Measurements from ENCODE around the gene CXCR1. TPM values are rescaled to one million over a fixed set of nuclear protein-coding genes. Genes with fewer than 3 reads are reported as not detected.
"Not testable (repeated sequence)": the region's sequence is repeated elsewhere in the genome, so short reads cannot be mapped to it uniquely, and the experiment has no call there.

CXCR1 gene
- total and polyA plus RNA-seq, 8 donors: 0.03 to 0.87 (median 0.53) TPM; not detected in 2

GRCh38 chr2:218184331-218184730 lies 17.6 kb upstream of the CXCR1 start:
- intact Hi-C loops (cut with DNase I; ENCODE audit: low total_unique reads): loop anchor here (10.0 kb wide), 1 partner anchor 80 kb away; the partner anchor contains the start of gene GPBAR1
- no peak for TF ChIP-seq POLR2AphosphoS5 (IDR thresholded peaks at IDR 0.05)

GRCh38 chr2:218180467-218181114 lies 13.8 kb upstream of the CXCR1 start:
- no peak overlapping the region for H3K4me3 ChIP-seq
- WGBS, 5 donors: 61 to 75% (median 70%) methylated on average over 9 of the region's 9 CpGs
- H3K4me1 ChIP-seq: no peaks in the 10 kb centered on the region
- TF ChIP-seq POLR2A (IDR thresholded peaks at IDR 0.05) (no peak), CTCF (IDR thresholded peaks at IDR 0.05) (no peak), EP300 (IDR thresholded peaks at IDR 0.05) (no peak), POLR2AphosphoS5 (IDR thresholded peaks at IDR 0.05) (no peak)
- intact Hi-C loops (cut with DNase I; ENCODE audit: low total_unique reads): loop anchor here (10.0 kb wide), 1 partner anchor 84 kb away; the partner anchor contains the start of gene GPBAR1
- no peaks in the 10 kb centered on the region for H3K27me3 ChIP-seq
- no peaks in the 10 kb centered on the region for H3K9me3 ChIP-seq
- H3K36me3 ChIP-seq: no peaks in the 10 kb centered on the region
- peak in 1 of 2 donors; percentile 35 for DNase-seq
- H3K27ac ChIP-seq: no peak overlapping the region

More at GRCh38 chr2:218184331-218184730, 17.6 kb upstream of the CXCR1 start:
- Histone ChIP-seq H3K36me3 (no peaks in the 10 kb centered on the region), H3K27me3 (no peaks in the 10 kb centered on the region), H3K27ac (no peak overlapping the region), H3K4me1 (peaks cover 9 to 30% (median 21%) of the 10 kb centered on the region in 4 donors), H3K9me3 (no peaks in the 10 kb centered on the region), H3K4me3 (no peak overlapping the region)
- no peak for DNase-seq
- 86 to 95% (median 89%) methylated on average over 1 of the region's 1 CpG for WGBS, 5 donors

GRCh38 chr2:218179782-218180181 lies 13.0 kb upstream of the CXCR1 start:
- WGBS, 5 donors: 90 to 95% (median 93%) methylated on average over 4 of the region's 4 CpGs
- no peak for DNase-seq
- TF ChIP-seq EP300 (IDR thresholded peaks at IDR 0.05): no peak
- no peak for TF ChIP-seq POLR2AphosphoS5 (IDR thresholded peaks at IDR 0.05)
- TF ChIP-seq CTCF (IDR thresholded peaks at IDR 0.05): no peak
- no peaks in the 10 kb centered on the region for H3K27me3 ChIP-seq
- no peaks in the 10 kb centered on the region for H3K9me3 ChIP-seq
- no peak overlapping the region for H3K4me3 ChIP-seq
- H3K27ac ChIP-seq: no peak overlapping the region
- no peaks in the 10 kb centered on the region for H3K4me1 ChIP-seq
- H3K36me3 ChIP-seq: no peaks in the 10 kb centered on the region
- intact Hi-C loops (cut with DNase I; ENCODE audit: low total_unique reads): loop anchor here (10.0 kb wide), 1 partner anchor 85 kb away; the partner anchor contains the start of gene GPBAR1

- TF ChIP-seq EP300 (IDR thresholded peaks at IDR 0.05) (no peak), POLR2A (IDR thresholded peaks at IDR 0.05) (no peak), POLR2AphosphoS5 (IDR thresholded peaks at IDR 0.05) (no peak), CTCF (IDR thresholded peaks at IDR 0.05) (no peak)
- no peaks in the 10 kb centered on the region for H3K9me3 ChIP-seq
- H3K4me1 ChIP-seq: peaks cover 0 to 14% (median 0%) of the 10 kb centered on the region in 4 donors
- no peak for DNase-seq
- intact Hi-C loops (cut with DNase I; ENCODE audit: low total_unique reads): no loop called here
- no peak overlapping the region for H3K27ac ChIP-seq
- H3K36me3 ChIP-seq: no peaks in the 10 kb centered on the region
- no peak overlapping the region for H3K4me3 ChIP-seq
- peaks cover 0 to 10% (median 0%) of the 10 kb centered on the region in 3 donors for H3K27me3 ChIP-seq
- WGBS, 5 donors: 75 to 82% (median 79%) methylated on average over 2 of the region's 2 CpGs
These were observed 6.1 kb upstream of the CXCR1 start for GRCh38 chr2:218172845-218173244.

- H3K27ac ChIP-seq; H3K9me3 ChIP-seq; DNase-seq; H3K27me3 ChIP-seq; H3K4me3 ChIP-seq; intact Hi-C loops (cut with DNase I; ENCODE audit: low total_unique reads); H3K36me3 ChIP-seq: not testable (repeated sequence)
- 82 to 95% (median 86%) methylated on average over 3 of the region's 3 CpGs for WGBS, 5 donors
- H3K4me1 ChIP-seq: peaks cover 0 to 14% (median 0%) of the 10 kb centered on the region in 4 donors
These were observed 5.0 kb upstream of the CXCR1 start for GRCh38 chr2:218171744-218172143.
